H1 (cell line): ENCODE measurements around the gene SERPINH1.
"Not testable (repeated sequence)": the region's sequence is repeated elsewhere in the genome, so short reads cannot be mapped to it uniquely, and the experiment has no call there.

ENCODE experiments used
- MAX ChIP-seq: IDR thresholded peaks from 2 replicates; pipeline ENCODE4 v1.6.1; 2012; ENCODE audit warnings: inconsistent platforms
- RAD21 ChIP-seq, 2 experiments: IDR thresholded peaks in 1 of 2; conservative IDR thresholded peaks in 1 of 2; 2 replicates each; pipeline ENCODE4 v1.6.1; 2011; ENCODE audit warnings: low read depth in 2 of 2, low read length in 2 of 2, improper control_type of control experiment in 1 of 2, inconsistent platforms in 1 of 2, mild to moderate bottlenecking in 1 of 2, moderate library complexity in 1 of 2
- RBBP5 ChIP-seq: IDR thresholded peaks from 2 replicates; pipeline ENCODE4 v1.7.1; 2012; ENCODE audit warnings: low read depth, mild to moderate bottlenecking, inconsistent platforms, low read length, moderate library complexity, borderline replicate concordance
- TF ChIP-seq, protein P1 (sequence below), 3 experiments: IDR thresholded peaks; 1 replicate in 2 of 3; 2 replicates in 1 of 3; pipeline versions ENCODE4 v1.5.1 to v1.6.1; 2011; ENCODE audit warnings: low read length in 3 of 3, mild to moderate bottlenecking in 3 of 3, inconsistent platforms in 2 of 3, low read depth in 1 of 3, moderate library complexity in 1 of 3; ENCODE audit not compliant: insufficient read depth in 1 of 3; ENCODE audit errors: control extremely low read depth in 1 of 3

GRCh38 chr11:75584659-75585292 is 22.7 kb downstream of the SERPINH1 start:
- not testable (repeated sequence) for TF ChIP-seq RAD21 (IDR thresholded peaks at IDR 0.05 in 1 of 2, conservative IDR thresholded peaks at IDR 0.05 in 1 of 2; ENCODE audit: low read depth in 2 of 2, low read length in 2 of 2); RBBP5; MAX
- TF ChIP-seq, protein P1, sequence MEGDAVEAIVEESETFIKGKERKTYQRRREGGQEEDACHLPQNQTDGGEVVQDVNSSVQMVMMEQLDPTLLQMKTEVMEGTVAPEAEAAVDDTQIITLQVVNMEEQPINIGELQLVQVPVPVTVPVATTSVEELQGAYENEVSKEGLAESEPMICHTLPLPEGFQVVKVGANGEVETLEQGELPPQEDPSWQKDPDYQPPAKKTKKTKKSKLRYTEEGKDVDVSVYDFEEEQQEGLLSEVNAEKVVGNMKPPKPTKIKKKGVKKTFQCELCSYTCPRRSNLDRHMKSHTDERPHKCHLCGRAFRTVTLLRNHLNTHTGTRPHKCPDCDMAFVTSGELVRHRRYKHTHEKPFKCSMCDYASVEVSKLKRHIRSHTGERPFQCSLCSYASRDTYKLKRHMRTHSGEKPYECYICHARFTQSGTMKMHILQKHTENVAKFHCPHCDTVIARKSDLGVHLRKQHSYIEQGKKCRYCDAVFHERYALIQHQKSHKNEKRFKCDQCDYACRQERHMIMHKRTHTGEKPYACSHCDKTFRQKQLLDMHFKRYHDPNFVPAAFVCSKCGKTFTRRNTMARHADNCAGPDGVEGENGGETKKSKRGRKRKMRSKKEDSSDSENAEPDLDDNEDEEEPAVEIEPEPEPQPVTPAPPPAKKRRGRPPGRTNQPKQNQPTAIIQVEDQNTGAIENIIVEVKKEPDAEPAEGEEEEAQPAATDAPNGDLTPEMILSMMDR (IDR thresholded peaks at IDR 0.05; ENCODE audit: control extremely low read depth in 1 of 3, insufficient read depth in 1 of 3, low read depth in 1 of 3, low read length in 3 of 3) = not testable (repeated sequence)
